Stimulated activated memory B cell treated with anti-CD40 and anti-IgM and Interleukin-4, amounts not matched to agents 10 μg/mL and 1 μg/mL and 100 μg/mL, for 72 hours (primary cell): ENCODE results near the gene PTPRM.
A peak's percentile ranks its signal among the peaks of the same experiment; 100 is the strongest.

Source experiments
- ATAC-seq: fragments of 150-1000 bp; cut with Tn5 transposase; 2 replicates; pipeline ENCODE4 v1.10.0; 2021
- H3K27ac Mint-ChIP-seq: one replicate; pipeline ENCODE4 v1.8.0; 2022; ENCODE audit warnings: mild to moderate bottlenecking, mixed read lengths
- H3K27me3 Mint-ChIP-seq: one replicate; pipeline ENCODE4 v1.8.0; 2022; ENCODE audit warnings: mixed read lengths
- H3K36me3 Mint-ChIP-seq: one replicate; pipeline ENCODE4 v1.8.0; 2022; ENCODE audit warnings: mixed read lengths
- H3K4me1 Mint-ChIP-seq: one replicate; pipeline ENCODE4 v1.8.0; 2022; ENCODE audit warnings: mixed read lengths
- H3K4me3 Mint-ChIP-seq: one replicate; pipeline ENCODE4 v1.8.0; 2022; ENCODE audit warnings: mild to moderate bottlenecking, moderate library complexity, mixed read lengths
- H3K9me3 Mint-ChIP-seq: one replicate; pipeline ENCODE4 v1.8.0; 2022; ENCODE audit warnings: mixed read lengths

The PTPRM gene

GRCh38 chr18:7579918-7580542, 12.9 kb downstream of the PTPRM start:
- Mint-ChIP-seq H3K4me3 (no peak overlapping the region), H3K27ac (no peak overlapping the region)

DNA sequence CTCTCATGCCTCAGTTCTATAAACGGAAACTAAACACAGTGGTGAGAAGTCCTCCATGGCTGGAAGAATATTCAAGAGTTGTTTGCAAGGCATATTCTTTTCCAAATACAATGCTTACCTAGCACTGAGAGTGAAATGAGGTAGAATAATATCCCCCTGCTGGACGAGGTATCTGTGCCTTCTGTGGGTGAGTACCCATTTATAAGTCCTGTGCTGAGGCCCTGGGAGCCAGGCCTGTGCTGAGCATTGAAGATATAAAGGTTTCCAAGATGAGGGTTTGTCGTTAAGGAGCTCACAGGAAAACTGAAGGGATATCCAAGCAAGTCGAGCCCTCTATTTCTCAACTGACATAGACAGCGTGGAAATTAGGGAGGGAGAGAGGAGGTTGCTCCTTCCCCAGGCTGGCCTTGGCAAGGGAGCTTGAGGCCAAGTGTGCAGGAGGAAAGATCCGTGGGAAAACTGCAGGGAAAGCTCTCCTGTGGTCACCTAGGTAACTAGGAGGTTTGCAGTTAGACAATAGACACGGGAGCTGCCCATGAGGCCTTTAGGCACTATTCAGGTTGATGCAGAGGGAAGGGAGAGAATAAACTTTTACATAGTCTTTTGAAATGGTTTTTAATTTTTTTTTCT, 17.6 kb downstream of the PTPRM start:
- no peak for ATAC-seq
- H3K4me1 Mint-ChIP-seq: no peaks in the 10 kb centered on the region
- H3K9me3 Mint-ChIP-seq: no peaks in the 10 kb centered on the region
- H3K27me3 Mint-ChIP-seq: no peaks in the 10 kb centered on the region
- no peak overlapping the region for H3K4me3 Mint-ChIP-seq
- no peaks in the 10 kb centered on the region for H3K36me3 Mint-ChIP-seq
- no peak overlapping the region for H3K27ac Mint-ChIP-seq

More at GRCh38 chr18:7579918-7580542, 12.9 kb downstream of the PTPRM start:
- Mint-ChIP-seq H3K27me3 (no peaks in the 10 kb centered on the region), H3K36me3 (no peaks in the 10 kb centered on the region), H3K4me1 (no peaks in the 10 kb centered on the region), H3K9me3 (no peaks in the 10 kb centered on the region)
- no peak for ATAC-seq

GRCh38 chr18:7585276-7585670, 18.2 kb downstream of the PTPRM start:
- no peaks in the 10 kb centered on the region for H3K4me1 Mint-ChIP-seq
- no peak overlapping the region for H3K4me3 Mint-ChIP-seq
- H3K36me3 Mint-ChIP-seq: no peaks in the 10 kb centered on the region
- no peak for ATAC-seq
- H3K9me3 Mint-ChIP-seq: no peaks in the 10 kb centered on the region
- no peaks in the 10 kb centered on the region for H3K27me3 Mint-ChIP-seq
- no peak overlapping the region for H3K27ac Mint-ChIP-seq

DNA sequence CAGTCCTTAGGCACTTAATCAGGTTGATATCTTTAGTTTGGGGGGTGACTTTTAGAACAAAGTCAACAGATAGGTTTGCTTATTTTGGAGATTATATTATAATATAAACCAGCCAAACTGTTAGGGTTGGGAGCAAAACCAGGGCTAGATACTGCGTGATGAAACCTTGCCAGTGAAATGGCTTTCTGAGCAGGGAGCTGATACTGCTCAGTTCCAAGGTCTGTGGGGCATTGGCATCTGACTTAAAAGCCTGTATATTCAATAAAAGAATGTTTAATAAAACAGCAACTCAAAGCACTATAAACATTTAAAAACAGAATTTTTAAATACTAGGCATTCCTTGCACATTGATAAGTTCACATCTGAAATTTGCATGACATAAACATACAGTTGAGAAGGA, 19.3 kb downstream of the PTPRM start:
- no peak for ATAC-seq
- H3K9me3 Mint-ChIP-seq: no peaks in the 10 kb centered on the region

GRCh38 chr18:7590826-7591560, 23.9 kb downstream of the PTPRM start:
- no peaks in the 10 kb centered on the region for H3K9me3 Mint-ChIP-seq
- no peaks in the 10 kb centered on the region for H3K4me1 Mint-ChIP-seq
- no peak overlapping the region for H3K27ac Mint-ChIP-seq
- no peaks in the 10 kb centered on the region for H3K27me3 Mint-ChIP-seq
- ATAC-seq: no peak
- no peak overlapping the region for H3K4me3 Mint-ChIP-seq
- H3K36me3 Mint-ChIP-seq: no peaks in the 10 kb centered on the region

More for the DNA sequence above, 19.3 kb downstream of the PTPRM start:
- H3K4me3 Mint-ChIP-seq: no peak overlapping the region
- no peaks in the 10 kb centered on the region for H3K27me3 Mint-ChIP-seq
- no peak overlapping the region for H3K27ac Mint-ChIP-seq
- H3K4me1 Mint-ChIP-seq: no peaks in the 10 kb centered on the region
- no peaks in the 10 kb centered on the region for H3K36me3 Mint-ChIP-seq

DNA sequence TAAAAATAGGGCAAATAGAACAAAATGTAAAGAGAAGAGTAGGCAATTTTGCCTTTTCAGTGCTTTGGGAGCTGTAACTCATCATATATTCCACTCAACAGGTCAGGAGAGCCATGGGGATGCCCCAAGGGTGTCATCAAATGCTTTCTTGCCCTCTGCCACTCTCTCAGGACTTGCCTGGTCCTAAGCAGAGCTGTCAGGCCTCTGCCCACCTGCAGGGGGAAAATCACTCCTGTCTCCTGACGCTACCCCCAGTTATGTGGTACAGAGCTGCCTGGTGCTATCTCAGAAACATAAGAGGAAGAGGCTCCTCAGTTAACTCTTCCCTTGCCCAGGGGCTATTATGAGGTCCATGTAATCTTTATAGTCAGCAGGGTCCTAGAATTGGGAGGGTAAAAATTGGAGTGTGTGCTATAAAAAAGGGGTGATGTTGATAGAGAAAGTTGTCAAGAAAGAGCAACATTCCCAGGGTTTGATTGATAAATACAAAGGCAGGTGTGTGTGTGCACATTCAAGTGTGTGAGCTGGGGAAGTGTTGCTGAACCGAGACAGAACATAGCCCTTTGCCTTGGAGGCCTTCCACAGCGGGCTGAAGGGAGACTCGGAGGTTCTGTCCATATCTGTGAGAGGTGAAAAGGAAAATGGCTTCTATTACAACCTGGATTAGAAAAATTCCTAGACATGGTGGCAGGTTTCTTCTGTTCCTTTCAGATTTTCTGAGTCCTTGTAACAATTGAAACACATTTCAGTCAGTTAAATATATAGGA, 25.4 kb downstream of the PTPRM start:
- Mint-ChIP-seq H3K27ac (no peak overlapping the region), H3K4me3 (no peak overlapping the region), H3K4me1 (no peaks in the 10 kb centered on the region), H3K9me3 (no peaks in the 10 kb centered on the region), H3K36me3 (no peaks in the 10 kb centered on the region), H3K27me3 (no peaks in the 10 kb centered on the region)
- ATAC-seq: peak; percentile 36

- Mint-ChIP-seq H3K4me1 (no peaks in the 10 kb centered on the region), H3K9me3 (no peaks in the 10 kb centered on the region), H3K4me3 (no peak overlapping the region), H3K36me3 (no peaks in the 10 kb centered on the region), H3K27ac (no peak overlapping the region), H3K27me3 (no peaks in the 10 kb centered on the region)
- no peak for ATAC-seq
Observed at GRCh38 chr18:7593218-7593819, 26.2 kb downstream of the PTPRM start.

DNA sequence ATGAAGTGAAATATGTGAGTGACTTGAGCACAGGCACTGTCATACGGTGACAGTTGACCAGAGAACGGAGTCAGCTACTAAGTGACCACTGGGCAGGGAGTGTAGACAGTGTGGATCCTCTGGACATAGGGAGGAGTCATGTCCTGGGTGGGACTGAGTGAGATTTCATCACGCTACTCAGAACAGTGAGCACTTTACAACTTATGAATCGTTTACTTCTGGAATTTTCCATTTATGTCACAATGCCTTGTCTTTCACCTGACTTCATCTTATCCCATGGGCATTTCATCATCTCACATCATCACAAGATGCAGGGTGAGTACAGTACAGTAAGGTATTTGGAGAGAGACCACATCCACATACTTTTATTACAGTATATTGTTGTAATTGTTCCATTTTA, 29.0 kb downstream of the PTPRM start:
- Mint-ChIP-seq H3K36me3 (no peaks in the 10 kb centered on the region), H3K4me1 (no peaks in the 10 kb centered on the region)
- ATAC-seq: no peak

DNA sequence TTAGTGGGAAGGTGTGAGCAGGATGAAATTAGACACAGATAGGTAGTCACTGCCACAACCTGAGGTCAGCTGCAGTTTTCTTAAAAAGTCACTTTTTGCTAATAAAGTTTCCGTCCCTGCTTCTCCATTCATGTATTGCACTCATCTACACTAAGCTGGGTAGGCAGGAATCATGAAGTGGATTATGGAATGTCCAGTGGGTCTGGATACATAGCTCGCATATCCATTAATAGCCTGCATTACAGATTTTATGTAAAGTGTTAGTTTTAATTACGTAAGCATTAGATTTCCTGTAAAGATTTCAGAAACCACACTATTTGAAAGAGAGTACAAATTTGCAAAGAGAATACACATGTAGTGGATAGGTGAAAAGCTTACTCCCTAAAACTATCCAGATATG, 30.4 kb downstream of the PTPRM start:
- Mint-ChIP-seq H3K36me3 (no peaks in the 10 kb centered on the region), H3K4me3 (no peak overlapping the region), H3K9me3 (no peaks in the 10 kb centered on the region), H3K27ac (no peak overlapping the region), H3K4me1 (no peaks in the 10 kb centered on the region), H3K27me3 (no peaks in the 10 kb centered on the region)
- ATAC-seq: no peak

More for the DNA sequence above, 29.0 kb downstream of the PTPRM start:
- H3K4me3 Mint-ChIP-seq: no peak overlapping the region
- H3K9me3 Mint-ChIP-seq: no peaks in the 10 kb centered on the region
- H3K27me3 Mint-ChIP-seq: no peaks in the 10 kb centered on the region
- no peak overlapping the region for H3K27ac Mint-ChIP-seq

GRCh38 chr18:7598167-7599047, 31.3 kb downstream of the PTPRM start:
- H3K27me3 Mint-ChIP-seq: no peaks in the 10 kb centered on the region
- no peak overlapping the region for H3K27ac Mint-ChIP-seq
- H3K4me1 Mint-ChIP-seq: no peaks in the 10 kb centered on the region
- H3K36me3 Mint-ChIP-seq: no peaks in the 10 kb centered on the region
- H3K4me3 Mint-ChIP-seq: no peak overlapping the region
- no peak for ATAC-seq
- H3K9me3 Mint-ChIP-seq: no peaks in the 10 kb centered on the region

DNA sequence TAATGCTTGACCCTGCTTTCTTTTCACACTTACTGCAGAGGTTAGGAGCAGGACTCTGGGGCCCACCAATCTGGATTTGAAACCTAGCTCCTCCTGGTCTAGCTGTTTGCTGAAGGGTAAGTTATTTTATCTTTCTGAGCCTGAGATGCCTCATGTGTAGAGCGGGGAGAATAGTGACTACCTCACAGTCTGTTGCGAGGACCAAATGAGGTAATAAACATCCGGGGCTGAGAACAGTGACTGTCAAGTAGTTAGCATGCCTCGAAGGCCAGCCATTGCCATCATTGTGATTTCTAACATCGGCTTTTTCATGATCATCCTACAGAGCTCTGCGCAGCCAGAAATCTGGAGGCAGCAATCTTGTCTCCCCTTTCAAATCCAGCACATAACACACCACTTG, 32.9 kb downstream of the PTPRM start:
- no peak overlapping the region for H3K4me3 Mint-ChIP-seq

DNA sequence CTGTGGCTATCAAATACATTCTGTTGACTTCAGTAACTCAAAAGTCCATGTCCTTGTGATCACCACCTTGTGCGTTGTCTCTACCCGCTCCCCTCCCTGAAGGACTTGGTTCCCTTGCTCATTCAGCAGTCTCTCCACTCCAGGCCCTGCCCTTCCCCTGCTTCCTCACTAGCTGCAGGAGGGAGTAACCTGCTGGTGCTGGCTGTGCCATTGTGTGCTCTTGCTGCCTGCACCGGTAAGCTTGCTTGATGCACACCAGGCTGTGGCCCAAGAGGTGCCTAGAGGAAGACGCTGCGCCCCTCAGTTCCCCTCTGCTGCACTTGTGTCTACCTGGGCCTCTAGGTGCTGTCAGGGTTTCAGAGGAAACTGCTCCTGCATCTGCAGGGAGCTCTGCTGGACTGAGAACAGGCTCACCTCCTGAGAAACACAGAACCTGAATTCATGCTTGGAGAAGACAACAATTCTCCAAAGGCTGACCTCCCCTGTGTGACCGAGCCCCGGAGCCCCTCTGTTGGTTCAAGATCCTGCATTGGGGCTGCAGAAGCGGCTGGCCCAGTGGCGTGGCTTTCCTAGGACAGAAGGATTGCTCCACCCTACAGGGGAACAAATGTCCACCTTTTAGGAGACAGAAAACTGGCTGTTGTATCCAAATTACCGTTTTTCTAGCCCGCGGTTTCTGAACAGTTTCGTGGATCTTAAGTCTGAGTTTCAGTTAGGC, 33.6 kb downstream of the PTPRM start:
- H3K4me1 Mint-ChIP-seq: no peaks in the 10 kb centered on the region
- no peaks in the 10 kb centered on the region for H3K9me3 Mint-ChIP-seq
- no peak overlapping the region for H3K27ac Mint-ChIP-seq
- ATAC-seq: peak; percentile 42
- no peak overlapping the region for H3K4me3 Mint-ChIP-seq
- no peaks in the 10 kb centered on the region for H3K27me3 Mint-ChIP-seq
- H3K36me3 Mint-ChIP-seq: no peaks in the 10 kb centered on the region

More for the DNA sequence above, 32.9 kb downstream of the PTPRM start:
- no peak for ATAC-seq
- H3K4me1 Mint-ChIP-seq: no peaks in the 10 kb centered on the region
- no peaks in the 10 kb centered on the region for H3K36me3 Mint-ChIP-seq
- H3K9me3 Mint-ChIP-seq: no peaks in the 10 kb centered on the region
- no peaks in the 10 kb centered on the region for H3K27me3 Mint-ChIP-seq
- no peak overlapping the region for H3K27ac Mint-ChIP-seq

GRCh38 chr18:7601246-7601615, 34.1 kb downstream of the PTPRM start:
- ATAC-seq: no peak
- Mint-ChIP-seq H3K27me3 (no peaks in the 10 kb centered on the region), H3K36me3 (no peaks in the 10 kb centered on the region), H3K27ac (no peak overlapping the region), H3K4me3 (no peak overlapping the region), H3K4me1 (no peaks in the 10 kb centered on the region), H3K9me3 (no peaks in the 10 kb centered on the region)

- Mint-ChIP-seq H3K27me3 (no peaks in the 10 kb centered on the region), H3K4me3 (no peak overlapping the region), H3K4me1 (no peaks in the 10 kb centered on the region), H3K27ac (no peak overlapping the region), H3K36me3 (no peaks in the 10 kb centered on the region), H3K9me3 (no peaks in the 10 kb centered on the region)
- no peak for ATAC-seq
Observed at GRCh38 chr18:7601936-7602335, 34.8 kb downstream of the PTPRM start.
